CMK (cell line): ENCODE data around the gene CLPX.
"Not testable (repeated sequence)": the region's sequence is repeated elsewhere in the genome, so short reads cannot be mapped to it uniquely, and the experiment has no call there.

Experiments
- DNase-seq: peaks from one replicate; pipeline ENCODE4 v3.0.0-alpha.2; 2010; ENCODE audit warnings: low read depth

Gene CLPX

DNA sequence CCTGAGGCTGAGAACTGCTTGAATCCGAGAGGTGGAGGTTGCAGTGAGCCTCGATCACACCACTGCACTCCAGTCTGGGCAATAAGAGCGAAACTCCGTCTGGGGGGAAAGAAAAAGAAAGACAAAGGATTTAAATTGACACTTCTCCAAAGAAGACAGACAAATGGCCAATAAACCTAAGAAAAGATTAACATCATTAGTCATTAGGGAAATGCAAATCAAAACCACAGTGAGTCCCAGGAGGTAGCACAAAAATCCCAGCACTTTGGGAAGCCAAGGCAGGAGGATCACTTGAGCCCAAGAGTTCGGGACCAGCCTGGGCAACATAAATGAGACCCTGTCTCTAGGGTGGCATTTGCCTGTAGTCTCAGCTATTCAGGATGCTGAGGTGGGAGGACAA is 12.6 kb downstream of the CLPX start:
- no peak for DNase-seq

DNA sequence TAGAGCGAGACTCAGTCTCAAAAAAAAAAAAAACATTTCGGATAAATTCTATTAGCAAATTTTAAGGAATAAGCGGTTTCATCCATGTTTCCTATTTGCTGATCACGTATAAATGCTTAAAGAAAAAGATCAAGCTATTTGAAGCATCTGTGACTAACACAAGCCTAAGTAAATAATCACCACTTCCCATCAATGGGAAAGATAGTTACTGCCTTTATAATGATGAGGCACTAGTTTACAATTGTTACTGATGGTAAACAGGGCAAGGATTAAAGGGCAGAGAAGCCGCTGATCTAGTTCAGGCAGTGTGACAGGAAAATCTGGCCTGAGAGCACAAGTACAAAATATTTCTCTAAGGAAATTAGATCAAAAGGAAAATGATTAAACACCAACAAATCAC is 13.7 kb downstream of the CLPX start:
- DNase-seq = no peak

DNA sequence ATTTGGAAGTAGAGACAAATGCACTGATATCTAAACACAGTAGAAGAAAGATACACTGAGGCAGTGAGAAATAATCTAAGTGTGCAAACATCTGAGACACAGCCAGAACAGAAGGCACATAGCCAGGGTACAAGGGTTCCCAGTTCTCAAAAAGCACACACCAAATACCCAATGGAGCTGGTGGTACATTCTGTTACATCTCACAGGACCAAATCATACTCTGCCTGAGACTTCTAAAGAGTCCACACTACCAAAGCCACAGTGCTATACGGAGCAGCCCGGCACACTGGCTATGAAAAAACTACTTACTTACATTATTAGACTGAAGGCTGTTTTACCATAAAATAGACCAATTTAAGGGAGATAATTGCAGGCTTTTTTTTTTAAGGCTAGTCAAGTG is 19.3 kb downstream of the CLPX start:
- no peak for DNase-seq

DNA sequence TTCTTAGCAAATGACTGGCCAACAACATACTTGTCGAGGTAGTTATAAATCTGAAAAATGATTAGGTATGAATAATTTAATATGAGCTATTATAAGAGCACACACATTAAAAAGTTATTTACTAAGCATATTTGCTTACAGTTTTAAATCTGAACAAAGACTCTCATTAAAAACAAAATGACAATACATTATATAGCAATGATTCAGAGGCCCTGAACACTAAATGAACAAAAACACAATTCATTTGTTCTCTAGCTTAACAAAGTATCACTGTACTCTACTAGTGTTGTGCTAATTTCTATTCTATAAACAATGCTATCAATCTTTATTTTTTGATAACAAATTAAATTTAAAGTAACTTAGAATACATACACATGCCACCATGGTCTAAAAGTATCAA is 21.0 kb downstream of the CLPX start:
- no peak for DNase-seq

DNA sequence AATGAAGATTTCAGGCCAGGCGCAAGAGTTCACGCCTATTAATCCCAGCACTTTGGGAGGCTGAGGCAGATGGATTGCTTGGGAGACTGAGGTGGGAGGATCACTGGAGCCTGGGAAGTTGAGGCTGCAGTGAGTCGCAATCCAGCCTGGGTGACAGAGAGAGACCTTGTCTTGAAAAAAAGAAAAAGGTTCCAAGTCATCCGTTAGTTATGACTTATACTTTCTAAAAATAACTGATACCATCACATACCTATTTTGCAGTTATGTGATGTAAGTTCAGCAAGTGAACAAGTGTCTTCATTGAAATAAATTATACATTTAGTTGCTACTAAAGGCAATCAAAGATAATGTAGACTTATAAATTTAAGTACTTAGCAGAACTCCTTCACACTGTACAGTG is 22.1 kb downstream of the CLPX start:
- no peak for DNase-seq

DNA sequence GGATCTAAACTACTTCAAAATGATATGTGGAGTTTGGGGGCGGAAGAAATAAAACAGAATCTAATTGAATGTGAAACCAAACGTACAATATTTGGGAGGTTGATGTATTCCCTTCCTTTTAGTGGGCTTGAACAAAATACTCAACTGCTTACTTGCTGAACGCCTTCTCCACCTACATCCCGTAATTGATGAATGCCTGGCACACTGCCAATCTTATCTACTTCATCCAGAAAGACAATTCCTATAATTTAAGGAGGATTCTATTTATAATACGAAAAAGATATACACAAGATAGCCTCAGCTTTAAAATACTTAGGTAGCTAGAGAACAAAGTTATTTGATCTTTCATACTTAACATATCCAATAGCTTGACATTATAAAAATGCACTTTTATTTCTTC is 28.4 kb downstream of the CLPX start:
- DNase-seq = no peak

DNA sequence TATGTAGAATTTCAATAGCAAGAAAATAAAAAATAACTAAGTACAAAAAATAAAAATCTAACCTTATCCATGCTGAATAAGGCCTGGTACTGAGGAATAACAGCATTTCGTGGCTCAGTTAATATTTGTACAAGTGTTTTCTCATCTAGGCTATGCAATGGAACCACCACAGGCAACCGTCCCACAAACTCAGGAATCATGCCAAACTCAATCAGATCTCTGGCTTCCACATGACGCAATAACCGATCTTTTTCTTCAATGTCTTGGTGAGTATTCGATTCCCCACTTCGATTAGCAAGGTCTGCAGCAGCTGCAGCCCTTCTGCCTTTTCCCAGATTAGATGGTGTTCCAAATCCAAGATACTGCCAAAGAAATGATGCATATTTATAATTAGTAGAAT is 30.4 kb downstream of the CLPX start:
- no peak for DNase-seq

DNA sequence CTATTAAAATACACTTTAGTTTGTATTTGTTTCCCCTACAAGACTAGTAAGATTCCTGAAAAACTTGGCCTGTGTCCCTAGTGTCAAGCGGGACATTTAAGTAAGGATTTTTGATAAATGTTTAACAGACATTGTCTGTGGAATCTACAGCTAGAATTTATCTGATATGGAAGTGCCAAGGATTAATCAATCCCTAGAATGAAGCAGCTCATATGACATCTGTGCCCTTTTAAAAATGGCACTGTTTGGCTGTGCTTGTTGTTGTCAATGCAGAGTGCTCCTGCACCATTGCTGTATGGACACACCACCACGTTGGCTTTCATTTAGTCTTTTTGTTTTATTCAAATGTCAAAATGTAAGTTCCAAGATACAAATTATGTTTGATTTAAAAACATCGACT is 37.2 kb downstream of the CLPX start:
- DNase-seq = no peak

DNA sequence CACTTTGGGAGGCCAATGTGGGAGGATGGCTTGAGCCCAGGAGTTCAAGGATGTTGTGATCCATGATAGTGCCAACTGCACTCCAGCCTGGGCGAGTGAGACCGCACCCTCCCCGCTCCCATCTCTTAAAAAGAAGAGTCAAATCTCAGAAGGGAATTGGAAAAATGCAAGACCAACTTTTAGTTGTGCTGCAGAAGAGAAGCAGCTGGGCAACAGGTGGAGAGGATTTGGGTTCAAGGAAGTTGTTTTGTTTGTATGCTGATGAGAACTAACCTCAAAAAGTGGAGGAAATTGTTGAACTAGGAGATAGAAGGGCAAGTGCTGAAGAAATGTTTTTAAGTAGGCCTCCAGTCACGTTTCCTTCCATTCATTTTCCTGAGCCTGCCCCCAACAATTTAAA is 38.7 kb downstream of the CLPX start:
- no peak for DNase-seq

DNA sequence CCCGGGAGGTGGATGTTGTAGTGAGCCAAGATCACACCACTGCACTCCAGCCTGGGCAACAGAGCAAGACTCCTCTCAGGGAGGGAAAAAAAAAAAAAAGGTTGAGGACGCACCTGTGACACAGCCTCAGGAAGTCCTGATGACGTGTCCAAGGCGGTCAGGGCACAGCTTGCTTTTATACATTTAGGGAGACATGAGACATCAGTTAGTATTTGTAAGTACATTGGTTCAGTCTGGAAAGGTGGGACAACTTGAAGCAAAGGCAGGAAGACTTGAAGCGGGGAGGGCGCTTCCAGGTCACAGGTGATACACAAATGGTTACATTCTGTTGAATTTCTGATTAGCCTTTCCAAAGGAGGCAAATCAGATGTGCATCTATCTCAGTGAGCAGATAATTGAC is 46.5 kb downstream of the CLPX start:
- DNase-seq = not testable (repeated sequence)

DNA sequence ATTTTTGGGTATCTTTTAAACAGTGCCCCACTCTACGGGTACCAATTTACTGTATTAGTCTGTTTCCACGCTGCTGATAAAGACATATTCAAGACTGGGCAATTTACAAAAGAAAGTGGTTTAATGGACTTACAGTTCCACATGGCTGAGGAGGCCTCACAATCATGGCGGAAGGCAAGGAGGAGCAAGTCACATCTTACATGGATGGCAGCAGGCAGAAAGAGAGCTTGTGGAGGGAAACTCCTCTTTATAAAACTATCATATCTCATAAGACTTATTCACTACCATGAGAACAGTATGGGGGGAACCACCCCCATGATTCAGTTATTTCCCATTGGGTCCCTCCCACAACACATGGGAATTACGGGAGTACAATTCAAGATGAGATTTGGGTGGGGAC is 47.2 kb downstream of the CLPX start:
- not testable (repeated sequence) for DNase-seq

DNA sequence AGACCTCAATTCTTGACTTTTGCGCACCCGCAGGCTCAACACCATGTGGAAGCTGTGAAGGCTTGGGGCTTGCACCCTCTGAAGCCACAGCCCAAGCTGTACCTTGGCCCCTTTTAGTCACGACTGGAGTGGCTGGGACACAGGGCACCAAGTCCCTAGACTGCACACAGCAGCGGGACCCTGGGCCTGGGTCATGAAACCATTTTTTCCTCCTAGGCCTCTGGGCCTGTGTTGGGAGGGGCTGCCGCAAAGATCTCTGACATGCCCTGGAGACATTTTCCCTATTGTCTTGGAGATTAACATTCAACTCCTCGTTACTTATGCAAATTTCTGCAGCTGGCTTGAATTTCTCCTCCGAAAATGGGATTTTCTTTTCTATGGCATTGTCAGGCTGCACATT is 48.1 kb downstream of the CLPX start:
- not testable (repeated sequence) for DNase-seq

DNA sequence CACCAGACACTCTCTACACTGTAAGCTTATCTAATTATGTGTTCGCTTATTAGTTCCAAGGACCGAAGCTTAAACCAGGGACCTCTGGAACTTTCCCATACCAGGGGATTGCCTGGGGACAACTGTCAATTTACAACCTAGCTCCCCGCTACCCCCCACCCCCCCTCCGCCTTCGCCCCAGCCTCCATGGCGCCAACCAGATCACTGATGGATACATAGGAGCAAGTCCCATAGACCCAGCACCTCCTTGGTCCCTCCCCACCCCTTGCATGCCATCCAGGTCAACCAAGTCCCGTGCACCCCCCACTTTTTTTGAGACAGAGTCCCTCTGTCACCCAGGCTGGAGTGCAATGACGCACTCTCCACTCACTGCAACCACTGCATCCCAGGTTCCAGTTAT is 50.6 kb downstream of the CLPX start:
- no peak for DNase-seq

DNA sequence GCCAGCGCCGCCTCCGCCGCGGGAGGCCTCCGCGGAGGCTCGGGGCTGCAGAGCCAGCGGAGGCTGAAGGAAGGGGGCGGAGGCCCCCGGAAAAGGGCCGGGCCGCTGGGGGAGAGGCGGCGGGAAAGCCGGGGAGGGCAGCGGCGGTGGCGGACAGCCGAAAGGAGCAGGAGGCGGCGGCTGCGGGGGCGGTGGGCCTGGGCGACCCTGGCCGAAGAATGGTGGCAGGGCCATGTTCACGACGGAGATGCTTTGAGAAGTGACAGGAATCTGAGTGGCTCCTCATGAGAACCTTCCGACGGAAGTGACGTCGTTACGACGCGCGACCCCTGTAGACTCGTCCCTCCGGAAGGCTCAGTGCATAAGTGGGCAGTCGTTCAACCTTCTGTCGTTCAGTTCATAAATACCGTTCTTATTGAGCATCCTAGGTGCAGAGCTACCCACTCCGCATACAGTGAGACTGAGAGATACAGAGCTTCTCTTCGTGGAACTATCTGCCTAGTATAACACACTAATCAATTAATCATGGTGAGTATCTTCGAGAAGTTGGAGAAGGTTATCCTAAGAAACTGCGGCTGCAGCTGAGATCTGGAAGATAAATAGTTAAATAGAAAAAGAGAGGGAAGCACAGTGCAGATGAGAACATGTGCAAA is 51.5 kb downstream of the CLPX start, which contains the start of gene PDCD7:
Gene PDCD7 (minus strand): TSS at position 261 of the 653 bp plus-strand sequence. CDS start 27 bp downstream, at position 234.
- peak; percentile 64 for DNase-seq

DNA sequence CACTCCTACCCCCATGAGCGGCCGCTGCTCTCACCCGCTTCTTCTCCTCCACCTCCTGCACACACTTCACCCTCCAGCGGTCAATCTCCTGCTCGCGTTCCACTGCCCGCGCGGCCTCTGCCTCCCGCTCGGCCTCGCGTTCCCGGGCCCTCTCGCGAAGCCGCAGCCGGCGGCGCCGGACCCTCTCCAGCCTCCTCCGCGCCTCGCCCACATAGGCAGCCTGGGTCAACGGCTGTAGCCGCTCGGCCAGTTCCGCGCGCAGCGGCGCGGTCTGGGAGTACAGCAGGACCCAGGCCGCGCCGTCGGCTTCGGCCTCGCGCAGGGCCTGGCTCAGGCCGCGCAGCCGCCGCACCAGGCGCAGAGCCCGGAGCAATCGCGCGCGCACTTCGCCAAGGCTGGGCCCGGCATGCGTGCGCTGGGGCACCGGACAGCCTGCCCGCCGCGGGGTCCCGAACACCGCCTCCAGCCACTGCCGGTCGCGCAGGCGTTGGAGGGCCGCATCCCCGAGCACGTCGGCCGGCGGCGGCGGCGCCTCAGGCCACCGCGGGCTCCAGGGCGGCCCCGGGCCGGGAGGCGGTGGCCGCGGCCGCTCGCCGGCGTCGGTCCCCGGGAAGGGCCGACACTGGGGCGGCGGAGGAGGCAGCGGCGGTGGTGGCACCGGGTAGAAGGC is 52.1 kb downstream of the CLPX start:
- DNase-seq = peak; percentile 14

DNA sequence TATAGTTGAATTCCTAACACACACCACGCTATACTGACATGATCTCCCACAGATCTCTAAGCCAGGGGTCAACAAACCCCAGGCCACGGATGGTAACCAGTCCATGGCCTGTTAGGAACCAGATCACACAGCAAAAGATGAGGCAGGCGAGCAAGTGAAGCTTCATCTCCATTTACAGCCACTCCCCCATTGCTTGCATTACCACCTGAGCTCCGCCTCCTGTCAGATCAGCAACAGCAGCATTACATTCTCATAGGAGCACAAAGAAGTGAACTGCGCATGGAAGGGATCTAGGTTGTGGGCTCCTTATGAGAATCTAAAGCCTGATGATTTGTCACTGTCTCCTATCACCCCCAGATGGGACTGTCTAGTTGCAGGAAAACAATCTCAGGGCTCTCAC is 54.2 kb downstream of the CLPX start:
- no peak for DNase-seq

DNA sequence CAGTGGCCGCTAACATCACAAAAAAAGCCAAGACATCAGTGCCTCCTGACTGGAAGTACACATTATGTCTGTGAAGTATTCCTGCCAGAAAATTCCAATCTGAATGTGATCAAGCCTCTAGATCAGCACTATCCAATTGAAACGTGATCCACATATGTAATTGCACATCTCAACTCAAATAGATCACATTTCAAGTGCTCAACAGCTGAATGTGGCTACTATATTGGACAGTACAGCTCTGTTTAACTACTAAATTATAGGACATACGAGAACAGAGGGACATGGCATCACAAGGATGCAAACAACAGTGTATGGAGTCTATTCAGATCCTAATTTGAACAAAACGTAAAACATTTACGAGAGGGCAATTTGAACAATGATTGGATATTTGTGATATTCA is 69.6 kb downstream of the CLPX start:
- no peak for DNase-seq

DNA sequence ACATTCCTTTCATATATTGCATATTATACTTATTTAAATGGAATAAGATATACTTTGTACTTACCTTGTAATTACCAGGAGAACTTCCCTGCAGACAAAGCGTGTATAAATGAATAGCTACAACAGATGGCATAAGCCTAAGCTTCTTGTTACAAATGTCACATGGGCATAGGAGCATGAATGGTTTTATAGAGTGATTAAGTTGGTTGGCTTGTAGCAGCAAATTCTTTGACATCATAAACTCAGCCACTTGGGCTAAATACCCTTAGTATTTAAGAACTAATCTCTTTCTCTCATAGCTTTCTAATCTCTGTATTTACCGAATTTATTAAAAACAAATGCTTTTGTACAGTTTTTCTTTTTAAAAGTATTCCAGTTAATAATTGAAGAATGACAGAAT is 70.1 kb downstream of the CLPX start, which contains the start of gene UBAP1L:
Gene UBAP1L (minus strand): TSS at position 115 of the 400 bp plus-strand sequence. CDS start 8,985 bp downstream, outside the sequence.
- DNase-seq = no peak

DNA sequence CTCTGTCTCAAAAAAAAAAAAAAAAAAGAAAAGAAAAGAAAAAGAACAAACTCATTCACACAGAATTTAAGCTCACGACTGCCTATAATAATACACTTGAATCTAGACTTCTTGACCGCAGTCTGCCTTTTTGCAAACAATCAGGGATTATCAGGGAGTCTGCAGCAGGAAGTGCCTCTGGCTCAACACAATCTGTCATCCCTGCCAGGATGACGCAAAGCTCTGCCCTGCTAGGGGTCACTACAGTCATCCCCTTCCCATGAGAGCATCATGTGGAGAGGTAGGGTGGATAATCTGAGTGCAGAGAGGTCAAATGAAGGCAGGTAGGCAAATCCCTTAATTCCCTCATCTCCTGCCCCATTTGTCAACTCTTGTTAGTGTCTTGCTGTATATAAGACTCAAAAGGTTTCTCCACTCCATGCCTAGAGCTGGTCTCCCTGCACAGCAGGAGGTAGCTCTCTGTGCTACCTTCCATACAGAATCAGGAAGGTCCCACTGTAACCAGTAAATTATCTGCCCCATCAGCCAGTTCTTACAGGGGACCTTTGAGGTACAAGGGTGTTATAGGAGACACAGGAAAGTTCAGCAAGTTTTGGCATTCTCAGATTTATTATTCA is 74.4 kb downstream of the CLPX start:
- DNase-seq = no peak

DNA sequence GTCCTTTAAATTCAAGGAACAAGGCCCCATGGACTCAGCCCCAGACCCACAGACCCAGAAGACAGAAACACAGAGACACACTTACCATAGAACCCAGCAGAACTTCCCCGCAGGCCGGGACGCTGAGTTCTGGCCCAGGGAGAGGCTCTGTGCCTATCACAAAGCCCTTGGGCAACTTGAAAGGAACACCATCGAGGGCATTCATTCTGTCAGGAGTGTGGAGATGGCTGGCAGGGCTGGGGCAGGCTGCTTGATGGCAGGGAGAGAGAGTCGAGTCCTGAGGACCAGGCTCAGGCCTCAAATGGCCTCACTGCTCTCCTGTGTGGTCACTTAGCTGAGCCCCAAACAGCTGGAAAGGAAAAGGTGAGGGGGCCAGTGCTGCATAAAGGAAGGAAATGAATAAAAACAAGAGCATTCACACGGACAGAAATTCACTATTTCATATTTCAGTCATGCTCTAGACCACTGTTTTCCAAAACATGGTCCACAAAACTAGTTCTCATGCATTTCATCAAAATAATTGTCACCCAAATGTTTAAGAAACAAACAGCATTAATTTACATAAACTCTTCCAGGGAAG is 79.0 kb downstream of the CLPX start:
- DNase-seq = no peak

DNA sequence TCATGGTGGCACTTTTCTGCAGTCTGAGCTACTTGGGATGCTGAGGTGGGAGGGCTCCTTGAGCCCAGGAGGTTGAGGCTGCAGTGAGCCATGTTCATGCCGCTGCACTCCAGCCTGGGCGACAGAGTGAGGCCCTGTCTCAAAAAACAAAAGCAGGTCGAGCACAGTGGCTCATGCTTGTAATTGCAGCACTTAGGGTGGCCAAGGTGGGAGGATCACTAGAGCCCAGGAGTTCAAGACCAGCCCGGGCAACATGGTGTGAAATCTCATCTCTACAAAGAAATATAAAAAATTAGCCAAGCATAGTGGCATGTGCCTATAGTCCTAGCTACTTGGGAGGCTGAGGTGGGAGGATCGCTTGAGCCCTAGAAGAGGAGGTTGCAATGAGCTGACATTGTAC is 80.1 kb downstream of the CLPX start:
- DNase-seq = no peak

DNA sequence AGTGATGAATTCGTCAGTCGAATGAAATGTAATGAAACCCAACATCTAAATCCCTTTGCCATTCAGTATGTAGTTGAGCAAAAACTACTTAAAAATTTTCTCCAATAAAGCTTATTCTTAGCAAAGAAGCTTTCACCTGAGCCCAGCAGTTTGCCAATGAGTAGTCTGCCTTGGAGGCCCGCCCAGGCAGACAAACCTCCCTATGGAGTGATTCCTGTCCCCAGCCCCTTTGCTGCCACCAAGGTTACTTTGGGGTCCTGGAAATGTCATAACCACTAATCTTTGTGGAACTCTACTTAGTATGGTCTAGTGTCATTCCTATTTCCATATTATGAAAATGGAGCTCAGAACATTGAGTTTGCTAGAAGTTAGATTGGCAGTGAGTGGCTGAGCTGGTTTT is 82.2 kb downstream of the CLPX start:
- no peak for DNase-seq
